K562 (cell line): Measurements from ENCODE around the gene RARRES2. TPM values are rescaled to one million over a fixed set of nuclear protein-coding genes. Genes with fewer than 3 reads are reported as not detected.
A peak's percentile ranks its signal among the peaks of the same experiment; 100 is the strongest.

Experiments used
- C11orf30 ChIP-seq: fragments of 450-650 bp; IDR thresholded peaks from 2 replicates; pipeline ENCODE4 v1.6.1; 2016; ENCODE audit warnings: low read depth, mild to moderate bottlenecking
- KLF10 ChIP-seq: fragments of 250-450 bp; sonication (Bioruptor Pico); IDR thresholded peaks from 2 replicates; pipeline ENCODE4 v1.6.1; 2021; ENCODE audit warnings: matching md5 sums
- MCM2 ChIP-seq: fragments of 450-650 bp; IDR thresholded peaks from 2 replicates; pipeline ENCODE4 v1.6.1; 2017; ENCODE audit warnings: low read depth, mild to moderate bottlenecking
- NFATC3 ChIP-seq: fragments of 450-650 bp; IDR thresholded peaks from 2 replicates; pipeline ENCODE4 v1.6.1; 2017; ENCODE audit warnings: mild to moderate bottlenecking
- NRF1 ChIP-seq, 2 experiments: fragments of 450-650 bp; IDR thresholded peaks in 1 of 2; conservative IDR thresholded peaks in 1 of 2; 2 replicates each; pipeline ENCODE4 v1.6.1; 2014; ENCODE audit warnings: mild to moderate bottlenecking in 2 of 2
- RAD51 ChIP-seq: fragments of 450-650 bp; IDR thresholded peaks from 2 replicates; pipeline ENCODE4 v1.7.1; 2016; ENCODE audit warnings: low read depth, mild to moderate bottlenecking, borderline replicate concordance
- SAFB ChIP-seq: fragments of 200-400 bp; formaldehyde crosslinking; IDR thresholded peaks from 2 replicates; pipeline ENCODE4 v1.6.1; 2017; ENCODE audit warnings: low read depth, low read length, borderline replicate concordance
- SIRT6 ChIP-seq: IDR thresholded peaks from one replicate; pipeline ENCODE4 v1.6.1; 2012; ENCODE audit warnings: low read depth, mild to moderate bottlenecking, control low read depth, inconsistent platforms, low read length, moderate library complexity
- SMARCA5 ChIP-seq: fragments of 450-650 bp; IDR thresholded peaks from 2 replicates; pipeline ENCODE4 v1.6.1; 2016
- TEAD1 ChIP-seq, 2 experiments: fragments of 450-650 bp in 1 of 2; sonication (generic) in 1 of 2; formaldehyde crosslinking; IDR thresholded peaks; 2 replicates each; pipeline versions ENCODE4 v1.4.0 to v1.8.0; 2020 to 2022; ENCODE audit warnings: mild to moderate bottlenecking in 2 of 2, missing genetic modification reagents in 1 of 2
- ZBTB17 ChIP-seq: fragments of 450-650 bp; formaldehyde crosslinking; IDR thresholded peaks from 2 replicates; pipeline ENCODE4 v1.4.0; 2020; ENCODE audit warnings: mild to moderate bottlenecking
- ZBTB49 ChIP-seq: sonication (generic); formaldehyde crosslinking; IDR thresholded peaks from 2 replicates; pipeline ENCODE4 v1.8.0; 2022; ENCODE audit warnings: missing genetic modification reagents, mild to moderate bottlenecking, borderline replicate concordance
- polyA plus RNA-seq, 8 experiments: library from polyadenylated mRNA; depleted of rRNA in 4 of 8; stranded (reverse) in 5 of 8; unstranded in 3 of 8; fragments of >200 nt; fragmentation: Nextera tagmentation in 2 of 8; fragmentation: Illumina TruSeq in 1 of 8; extraction: Ambion mirVana in 2 of 8; extraction: Trizol in 1 of 8; gene quantifications; 2 replicates each; pipeline versions ENCODE4 v1.2.1 to v1.2.3, GENCODE V29; 2011 to 2014; ENCODE audit warnings: inconsistent platforms in 1 of 8, missing spikeins in 1 of 8
- total RNA-seq, 7 experiments: library from RNA; depleted of rRNA in 6 of 7; stranded (reverse); fragments of >200 nt in 6 of 7; fragmentation: Illumina TruSeq in 2 of 7; extraction: Trizol in 2 of 7; gene quantifications; 2 replicates each; pipeline versions ENCODE4 v1.2.1 to v1.2.3, GENCODE V29; 2011 to 2021; ENCODE audit warnings: low replicate concordance in 1 of 7
- TF ChIP-seq, protein P1 (sequence below), 2 experiments: fragments of 450-650 bp in 1 of 2; sonication (generic) in 1 of 2; formaldehyde crosslinking in 1 of 2; IDR thresholded peaks; 2 replicates each; pipeline versions ENCODE4 v1.7.1 to v1.9.0; 2016 to 2022; ENCODE audit warnings: inconsistent platforms in 1 of 2, mild to moderate bottlenecking in 1 of 2, missing genetic modification reagents in 1 of 2
- TF ChIP-seq, protein P2 (sequence below), 2 experiments: fragments of 450-650 bp; conservative IDR thresholded peaks; 2 replicates each; pipeline ENCODE4 v1.6.1; 2017; ENCODE audit warnings: mild to moderate bottlenecking in 2 of 2, moderate library complexity in 2 of 2

Gene RARRES2
- total and polyA plus RNA-seq, 9 of the 15 experiments (the other 6 are each of a cell fraction or from before 2014, with no cell fraction given), result 0.11 to 1.7 (median 0.23) TPM; not detected in 6

DNA sequence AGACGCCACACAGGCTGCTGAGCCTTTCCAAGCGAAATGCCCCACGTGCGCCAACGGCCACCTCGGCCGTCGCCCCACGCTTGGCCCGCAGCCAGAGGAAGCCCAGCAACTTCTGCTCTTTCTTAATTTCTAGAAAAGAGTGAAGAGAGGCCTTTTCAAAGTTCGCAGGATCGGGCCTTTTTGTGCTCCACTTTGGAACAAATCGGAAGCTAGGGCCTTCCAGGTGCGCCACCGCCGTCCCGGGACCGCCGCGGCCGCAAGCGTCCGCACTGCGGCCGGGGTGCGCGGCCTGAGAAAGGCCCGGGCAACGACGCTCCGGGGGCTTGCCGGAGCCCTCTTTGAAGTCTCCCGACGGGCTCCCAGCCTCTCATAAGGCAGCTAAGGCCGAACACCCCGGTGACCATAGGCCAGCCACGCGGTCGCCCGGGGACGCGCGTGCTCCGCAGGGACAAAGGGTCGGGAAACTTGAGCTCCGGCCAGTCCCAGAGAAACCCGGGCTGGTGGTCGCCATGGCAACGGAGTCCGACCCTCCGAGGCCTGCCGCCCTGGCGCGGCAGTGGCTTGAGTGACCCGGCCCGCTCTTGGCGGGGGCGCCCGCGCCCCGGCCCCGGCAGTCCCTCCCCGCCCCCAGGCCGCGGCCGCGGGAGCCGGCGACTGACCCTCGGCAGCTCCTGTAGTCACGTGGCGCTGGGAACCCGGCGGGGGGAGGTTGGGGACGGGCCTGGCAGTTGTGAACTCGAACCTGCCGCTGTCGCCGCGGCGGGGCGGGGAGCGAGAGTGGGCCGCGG, 26.9 kb upstream of the RARRES2 start, which contains the start of gene REPIN1 (continued):
- TF ChIP-seq, protein P1, sequence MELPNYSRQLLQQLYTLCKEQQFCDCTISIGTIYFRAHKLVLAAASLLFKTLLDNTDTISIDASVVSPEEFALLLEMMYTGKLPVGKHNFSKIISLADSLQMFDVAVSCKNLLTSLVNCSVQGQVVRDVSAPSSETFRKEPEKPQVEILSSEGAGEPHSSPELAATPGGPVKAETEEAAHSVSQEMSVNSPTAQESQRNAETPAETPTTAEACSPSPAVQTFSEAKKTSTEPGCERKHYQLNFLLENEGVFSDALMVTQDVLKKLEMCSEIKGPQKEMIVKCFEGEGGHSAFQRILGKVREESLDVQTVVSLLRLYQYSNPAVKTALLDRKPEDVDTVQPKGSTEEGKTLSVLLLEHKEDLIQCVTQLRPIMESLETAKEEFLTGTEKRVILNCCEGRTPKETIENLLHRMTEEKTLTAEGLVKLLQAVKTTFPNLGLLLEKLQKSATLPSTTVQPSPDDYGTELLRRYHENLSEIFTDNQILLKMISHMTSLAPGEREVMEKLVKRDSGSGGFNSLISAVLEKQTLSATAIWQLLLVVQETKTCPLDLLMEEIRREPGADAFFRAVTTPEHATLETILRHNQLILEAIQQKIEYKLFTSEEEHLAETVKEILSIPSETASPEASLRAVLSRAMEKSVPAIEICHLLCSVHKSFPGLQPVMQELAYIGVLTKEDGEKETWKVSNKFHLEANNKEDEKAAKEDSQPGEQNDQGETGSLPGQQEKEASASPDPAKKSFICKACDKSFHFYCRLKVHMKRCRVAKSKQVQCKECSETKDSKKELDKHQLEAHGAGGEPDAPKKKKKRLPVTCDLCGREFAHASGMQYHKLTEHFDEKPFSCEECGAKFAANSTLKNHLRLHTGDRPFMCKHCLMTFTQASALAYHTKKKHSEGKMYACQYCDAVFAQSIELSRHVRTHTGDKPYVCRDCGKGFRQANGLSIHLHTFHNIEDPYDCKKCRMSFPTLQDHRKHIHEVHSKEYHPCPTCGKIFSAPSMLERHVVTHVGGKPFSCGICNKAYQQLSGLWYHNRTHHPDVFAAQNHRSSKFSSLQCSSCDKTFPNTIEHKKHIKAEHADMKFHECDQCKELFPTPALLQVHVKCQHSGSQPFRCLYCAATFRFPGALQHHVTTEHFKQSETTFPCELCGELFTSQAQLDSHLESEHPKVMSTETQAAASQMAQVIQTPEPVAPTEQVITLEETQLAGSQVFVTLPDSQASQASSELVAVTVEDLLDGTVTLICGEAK (IDR thresholded peaks at IDR 0.05), result no peak
- TF ChIP-seq, protein P1 (CRISPR knock-in tag; IDR thresholded peaks at IDR 0.05), result no peak; the same call in 1 of the 2 replicates
- TF ChIP-seq, protein P2, sequence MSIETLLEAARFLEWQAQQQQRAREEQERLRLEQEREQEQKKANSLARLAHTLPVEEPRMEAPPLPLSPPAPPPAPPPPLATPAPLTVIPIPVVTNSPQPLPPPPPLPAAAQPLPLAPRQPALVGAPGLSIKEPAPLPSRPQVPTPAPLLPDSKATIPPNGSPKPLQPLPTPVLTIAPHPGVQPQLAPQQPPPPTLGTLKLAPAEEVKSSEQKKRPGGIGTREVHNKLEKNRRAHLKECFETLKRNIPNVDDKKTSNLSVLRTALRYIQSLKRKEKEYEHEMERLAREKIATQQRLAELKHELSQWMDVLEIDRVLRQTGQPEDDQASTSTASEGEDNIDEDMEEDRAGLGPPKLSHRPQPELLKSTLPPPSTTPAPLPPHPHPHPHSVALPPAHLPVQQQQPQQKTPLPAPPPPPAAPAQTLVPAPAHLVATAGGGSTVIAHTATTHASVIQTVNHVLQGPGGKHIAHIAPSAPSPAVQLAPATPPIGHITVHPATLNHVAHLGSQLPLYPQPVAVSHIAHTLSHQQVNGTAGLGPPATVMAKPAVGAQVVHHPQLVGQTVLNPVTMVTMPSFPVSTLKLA (conservative IDR thresholded peaks at IDR 0.05), result peak; percentile 73 to 83
- no peak for TF ChIP-seq SMARCA5
- peak in 1 of 2 experiments; percentile 89; a peak in 3 of 4 replicates for TF ChIP-seq TEAD1 (CRISPR knock-in tag; IDR thresholded peaks at IDR 0.05)
- no peak for TF ChIP-seq KLF10
- no peak for TF ChIP-seq ZBTB49
- TF ChIP-seq RAD51, result peak; percentile 78
- no peak for TF ChIP-seq SIRT6
- TF ChIP-seq MCM2, result no peak
- TF ChIP-seq C11orf30, result no peak
- TF ChIP-seq NRF1 (conservative IDR thresholded peaks at IDR 0.05 in 1 of 2, IDR thresholded peaks at IDR 0.05 in 1 of 2), result peak; percentile 55 to 67; a peak in 3 of 4 replicates
- TF ChIP-seq NFATC3, result no peak
- peak; percentile 58; the same call in 1 of the 2 replicates for TF ChIP-seq ZBTB17 (CRISPR knock-in tag)
- TF ChIP-seq SAFB, result peak; percentile 16; the same call in 1 of the 2 replicates
